NCI-H69 (cell line): Measurements from ENCODE around the gene BHLHE23.

Source experiments
- DNase-seq: peaks from one replicate; lab custom pipeline; 2025; lab: John Stamatoyannopoulos, UW

BHLHE23 gene

DNA sequence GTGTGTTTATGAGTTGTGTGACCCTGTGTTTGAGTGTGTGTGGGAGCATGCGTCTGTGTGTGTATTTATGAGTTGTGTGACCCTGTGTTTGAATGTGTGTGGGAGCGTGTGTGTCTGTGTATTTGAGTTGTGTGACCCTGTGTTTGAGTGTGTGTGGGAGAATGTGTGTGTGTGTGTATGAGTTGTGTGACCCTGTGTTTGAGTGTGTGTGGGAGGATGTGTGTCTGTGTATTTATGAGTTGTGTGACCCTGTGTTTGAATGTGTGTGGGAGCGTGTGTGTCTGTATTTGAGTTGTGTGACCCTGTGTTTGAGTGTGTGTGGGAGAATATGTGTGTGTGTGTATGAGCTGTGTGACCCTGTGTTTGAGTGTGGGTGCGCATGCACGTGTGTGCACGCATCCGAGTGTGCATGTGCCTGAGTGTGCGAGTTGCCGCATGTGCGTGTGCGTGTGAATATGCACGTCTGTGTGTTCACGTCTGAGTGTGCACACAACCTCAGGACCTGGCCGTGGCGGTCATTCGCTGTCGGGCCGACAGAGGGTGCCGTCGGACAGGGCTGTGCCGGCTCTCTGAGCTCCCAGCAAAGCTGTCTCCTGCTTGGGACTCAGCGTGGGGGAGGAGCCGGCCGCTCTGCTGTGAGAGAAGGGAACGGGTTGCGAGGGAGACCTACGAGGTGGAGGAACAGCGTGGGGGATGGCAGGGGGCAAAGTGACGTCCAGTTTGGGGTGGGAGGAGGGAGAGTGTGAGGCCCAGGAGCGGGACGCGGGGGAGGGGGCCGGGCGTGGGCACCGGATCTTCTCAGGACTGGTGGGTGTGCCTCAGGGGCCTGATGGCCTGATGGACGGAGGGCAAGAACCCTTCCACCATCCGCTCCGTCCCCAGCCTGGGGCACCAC lies 34.6 kb downstream of the BHLHE23 start:
- DNase-seq = peak; percentile 80

DNA sequence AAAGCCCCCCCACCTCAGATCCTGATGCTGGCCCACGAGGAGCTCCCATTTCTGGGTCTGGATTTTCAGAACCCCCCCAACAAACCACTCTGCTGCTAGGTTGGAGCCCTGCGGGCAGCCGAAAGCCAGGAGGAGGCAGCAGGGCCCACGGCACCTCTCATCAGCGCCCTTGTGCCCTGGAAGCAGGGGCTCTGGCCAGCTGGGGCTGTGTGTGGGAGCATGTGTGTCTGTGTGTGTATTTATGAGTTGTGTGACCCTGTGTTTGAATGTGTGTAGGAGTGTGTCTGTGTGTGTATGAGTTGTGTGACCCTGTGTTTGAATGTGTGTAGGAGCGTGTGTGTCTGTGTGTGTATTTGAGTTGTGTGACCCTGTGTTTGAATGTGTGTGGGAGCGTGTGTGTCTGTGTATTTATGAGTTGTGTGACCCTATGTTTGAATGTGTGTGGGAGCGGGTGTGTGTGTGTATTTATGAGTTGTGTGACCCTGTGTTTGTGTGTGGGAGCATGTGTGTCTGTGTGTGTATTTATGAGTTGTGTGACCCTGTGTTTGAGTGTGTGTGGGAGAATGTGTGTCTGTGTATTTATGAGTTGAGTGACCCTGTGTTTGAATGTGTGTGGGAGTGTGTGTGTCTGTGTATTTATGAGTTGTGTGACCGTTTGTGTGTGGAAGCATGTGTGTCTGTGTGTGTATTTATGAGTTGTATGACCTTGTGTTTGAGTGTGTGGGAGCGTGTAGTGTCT lies 35.4 kb downstream of the BHLHE23 start:
- no peak for DNase-seq

DNA sequence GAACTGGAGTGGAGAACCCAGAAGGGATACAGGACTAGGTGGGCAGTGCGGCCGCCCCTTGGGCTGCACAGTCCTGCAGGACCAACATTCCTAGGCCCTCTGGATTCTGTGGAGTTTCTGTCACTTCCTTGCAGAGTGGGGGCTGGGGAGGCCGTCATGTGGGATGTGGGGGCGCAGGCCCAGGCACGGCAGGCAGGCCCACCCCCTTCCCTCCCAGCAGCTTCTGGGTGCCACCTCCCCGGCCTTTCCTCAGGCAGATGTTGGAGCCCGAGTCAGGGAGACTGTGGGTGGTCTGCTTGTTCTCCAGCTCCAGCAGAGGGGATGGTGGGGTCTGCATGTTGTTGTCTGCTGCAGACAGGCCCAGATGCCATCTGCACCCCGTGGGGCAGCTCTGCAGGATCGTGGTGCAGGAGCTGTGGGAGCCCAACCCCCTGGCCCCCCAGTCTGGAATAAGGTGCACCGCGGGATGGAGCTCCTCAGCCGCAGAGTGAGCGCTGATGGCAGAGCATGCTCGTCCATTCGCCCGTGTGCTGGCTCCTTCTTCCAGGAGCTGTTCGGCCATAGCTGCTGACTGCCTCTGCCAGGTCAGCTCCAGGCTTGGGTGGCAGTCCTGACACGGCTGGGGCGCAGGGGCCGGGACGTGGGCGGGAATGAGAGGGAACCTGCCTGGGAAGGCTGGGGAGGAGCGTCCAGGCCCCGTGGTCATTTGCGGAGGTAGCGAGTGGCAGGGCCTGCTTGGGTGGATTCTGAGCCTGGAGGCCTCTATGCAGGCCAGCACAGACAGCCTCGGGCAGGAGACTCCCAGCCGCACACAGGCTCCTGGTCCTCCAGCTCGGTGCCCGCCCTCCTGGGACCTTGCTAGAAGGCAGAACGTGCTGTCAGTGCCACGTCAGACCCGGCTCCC lies 36.2 kb downstream of the BHLHE23 start:
- no peak for DNase-seq

DNA sequence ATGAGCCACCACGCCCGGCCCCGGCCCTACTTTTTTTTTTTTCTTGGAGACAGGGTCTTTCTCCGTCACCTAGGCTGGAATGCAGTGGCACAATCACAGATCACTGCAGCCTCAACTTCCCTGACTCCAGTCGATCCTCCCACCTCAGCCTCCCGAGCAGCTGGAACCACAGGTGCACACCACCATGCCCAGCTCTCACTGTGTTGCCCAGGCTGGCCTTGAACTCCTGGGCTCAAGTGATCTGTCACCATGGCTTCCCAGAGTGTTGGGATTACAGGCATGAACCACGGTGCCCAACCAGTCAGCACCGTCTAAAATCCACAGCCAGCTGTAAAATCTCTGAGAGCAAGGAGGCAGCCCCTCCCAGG lies 36.8 kb downstream of the BHLHE23 start:
- no peak for DNase-seq

DNA sequence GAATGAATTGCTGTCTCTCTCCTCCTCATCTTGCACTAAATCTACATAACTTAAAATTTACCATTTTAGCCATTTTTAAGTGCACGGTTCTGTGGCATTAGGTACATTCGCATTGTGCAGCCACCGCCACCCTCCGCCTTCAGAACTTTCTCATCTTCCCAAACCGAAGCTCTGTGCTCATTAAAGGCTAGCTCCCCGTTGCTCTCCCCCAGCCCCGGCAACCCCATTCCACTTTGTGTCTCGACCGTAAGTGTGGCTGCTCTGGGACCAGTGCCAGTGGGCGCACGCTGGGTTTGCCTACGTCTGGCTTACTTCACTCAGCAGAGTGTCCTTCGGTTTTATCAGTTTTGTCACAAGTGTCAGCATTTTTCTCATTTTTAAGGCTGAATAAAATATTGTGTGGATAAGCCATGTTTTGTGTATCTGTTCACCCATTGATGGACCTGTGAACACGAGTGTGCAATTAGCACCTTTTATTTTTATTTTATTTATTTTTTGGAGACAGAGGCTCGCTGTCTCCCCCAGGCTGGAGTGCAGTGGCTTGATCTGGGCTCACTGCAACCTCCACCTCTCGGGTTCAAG lies 37.5 kb downstream of the BHLHE23 start:
- peak; percentile 39 for DNase-seq

DNA sequence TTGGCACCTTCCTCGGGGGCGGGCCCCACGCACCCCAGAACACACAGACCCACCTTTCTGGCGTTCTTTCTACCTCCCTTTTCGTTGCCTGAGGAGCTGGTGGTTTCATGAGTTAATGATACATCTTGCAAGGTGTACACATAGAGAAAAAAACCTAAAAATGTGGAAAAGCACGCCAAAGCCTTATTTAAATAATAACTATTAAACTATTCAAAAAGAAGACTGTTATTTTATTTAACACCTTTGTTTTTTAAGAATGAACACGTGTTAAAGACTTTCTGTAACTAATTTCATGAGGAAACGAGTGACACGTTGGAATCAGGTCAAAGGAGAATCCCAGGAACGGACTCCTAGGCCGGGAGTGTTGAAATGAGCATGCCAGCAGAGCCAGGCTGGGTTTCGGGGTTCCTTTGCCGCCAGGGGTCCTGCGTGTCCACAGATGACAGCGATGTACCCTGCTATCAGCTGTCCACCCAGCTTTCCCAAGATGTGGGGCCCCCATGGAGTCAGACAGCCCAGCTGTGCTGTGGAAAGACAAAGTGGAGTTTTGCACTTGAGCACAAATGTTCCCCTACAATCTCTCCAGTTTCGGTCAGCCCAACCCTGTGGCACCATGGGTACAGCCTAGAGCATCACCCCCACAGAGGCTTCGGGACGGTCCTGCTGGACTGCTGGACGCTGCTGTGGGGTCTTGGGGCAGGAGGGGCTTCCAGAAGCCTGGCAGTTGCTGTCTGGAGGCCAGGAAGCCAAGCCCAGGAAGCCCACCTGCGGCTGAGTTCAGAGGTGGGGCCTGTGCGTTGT lies 38.2 kb downstream of the BHLHE23 start:
- DNase-seq = no peak

DNA sequence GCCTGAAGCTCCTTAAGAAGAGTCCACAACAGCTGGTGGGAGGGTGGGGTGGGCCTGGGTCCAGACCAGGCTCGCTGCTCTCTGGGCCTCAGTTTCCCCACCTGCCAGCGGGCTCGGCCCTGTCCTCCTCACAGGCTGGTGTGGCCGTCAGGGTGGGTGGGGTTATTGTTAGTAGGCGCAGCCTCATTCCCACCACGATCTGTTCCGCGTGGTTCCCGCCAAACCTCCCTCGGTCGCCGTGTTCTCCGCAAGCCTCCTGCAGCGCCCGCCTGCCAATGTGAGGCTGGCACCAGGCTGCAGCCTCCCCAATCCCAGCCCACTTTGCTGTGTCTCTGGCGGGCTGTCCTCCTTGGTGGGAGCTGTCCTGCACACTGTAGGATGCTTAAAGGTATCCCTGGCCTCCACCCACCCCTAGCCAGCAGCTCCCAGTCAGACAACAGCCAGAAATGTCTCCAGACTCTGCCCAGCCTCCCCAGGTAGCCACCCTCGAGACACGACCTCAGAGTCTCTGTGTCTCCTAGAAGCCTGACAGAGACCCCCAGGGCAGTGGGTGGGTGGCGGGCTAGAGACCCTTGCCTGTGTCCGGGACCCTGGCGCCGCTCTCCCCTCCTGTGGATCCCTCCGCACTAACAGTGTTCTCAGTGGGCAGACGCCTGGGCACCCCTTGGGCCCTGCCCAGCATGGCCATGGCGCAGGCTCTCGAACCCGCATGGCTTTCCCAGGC lies 39.0 kb downstream of the BHLHE23 start:
- DNase-seq = no peak

DNA sequence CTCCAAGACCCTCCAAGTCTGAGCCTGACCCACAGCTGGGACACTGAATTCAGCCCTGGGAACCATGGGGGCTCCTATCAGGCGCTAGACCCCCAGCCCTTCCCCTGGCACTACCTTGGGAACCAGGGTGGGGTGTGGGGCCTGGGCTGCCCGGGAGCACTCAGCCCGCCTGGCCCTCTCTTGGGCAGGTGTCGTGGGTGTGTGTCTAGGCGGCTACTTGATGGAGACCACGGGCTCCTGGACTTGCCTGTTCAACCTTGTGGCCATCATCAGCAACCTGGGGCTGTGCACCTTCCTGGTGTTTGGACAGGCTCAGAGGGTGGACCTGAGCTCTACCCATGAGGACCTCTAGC lies 39.6 kb downstream of the BHLHE23 start:
- no peak for DNase-seq

DNA sequence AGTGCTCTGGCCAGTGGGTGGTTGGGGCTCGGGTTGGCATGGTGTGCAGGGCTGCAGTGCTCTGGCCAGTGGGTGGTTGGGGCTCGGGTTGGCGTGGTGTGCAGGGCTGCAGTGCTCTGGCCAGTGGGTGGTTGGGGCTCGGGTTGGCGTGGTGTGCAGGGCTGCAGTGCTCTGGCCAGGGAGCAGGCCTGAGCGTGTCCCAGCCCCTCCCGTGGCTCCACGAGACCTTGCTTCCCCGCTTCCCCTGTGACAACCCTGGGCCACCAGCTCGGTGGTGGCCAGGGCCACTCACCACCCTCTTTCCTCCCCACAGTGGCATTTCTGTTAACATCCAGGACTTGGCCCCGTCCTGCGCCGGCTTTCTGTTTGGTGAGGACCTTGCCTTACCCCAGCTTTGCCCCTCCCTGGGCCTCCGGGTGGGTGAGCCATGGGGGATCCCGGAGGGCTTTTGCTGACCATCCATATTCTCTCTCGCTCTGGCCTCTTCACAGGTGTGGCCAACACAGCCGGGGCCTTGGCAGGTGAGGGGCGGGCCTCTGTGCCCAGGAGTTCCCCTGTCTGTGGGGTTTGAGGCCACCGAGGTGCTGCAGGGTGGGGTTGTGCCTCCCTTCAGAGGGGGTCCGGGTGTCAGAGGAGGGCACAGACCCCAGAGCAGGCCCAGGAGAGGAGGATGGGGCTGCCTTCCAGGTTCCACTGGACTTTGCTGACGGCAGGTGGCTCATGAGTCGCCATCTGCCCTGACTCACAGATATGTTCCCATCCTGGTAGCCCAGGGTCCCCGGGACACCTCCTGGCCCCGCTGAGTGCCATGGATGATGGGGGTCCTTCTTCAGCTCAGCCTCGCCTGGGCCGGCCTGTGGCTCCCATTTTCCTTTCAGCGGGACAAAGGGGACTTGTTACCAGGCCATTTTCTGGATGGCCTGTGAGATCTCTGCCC lies 40.3 kb downstream of the BHLHE23 start:
- DNase-seq = no peak

DNA sequence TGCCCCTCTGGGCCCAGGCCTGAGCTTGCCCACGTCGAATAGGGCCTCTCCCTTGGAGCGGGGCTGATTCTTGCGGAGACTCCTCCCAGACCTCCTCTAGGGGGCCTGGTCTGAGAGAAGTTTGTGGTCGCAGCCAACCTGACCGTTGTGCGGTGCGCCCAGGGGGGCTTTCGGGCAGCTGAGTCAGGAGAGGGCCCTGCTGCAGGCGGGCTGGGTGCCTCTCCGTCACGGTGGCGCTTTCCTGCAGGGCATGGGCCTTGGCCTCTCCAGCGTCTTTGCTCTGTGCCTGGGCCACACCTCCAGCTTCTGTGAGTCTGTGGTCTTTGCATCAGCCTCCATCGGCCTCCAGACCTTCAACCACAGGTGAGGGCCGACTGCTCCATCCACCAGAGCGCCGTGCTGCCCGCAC lies 41.4 kb downstream of the BHLHE23 start:
- no peak for DNase-seq

DNA sequence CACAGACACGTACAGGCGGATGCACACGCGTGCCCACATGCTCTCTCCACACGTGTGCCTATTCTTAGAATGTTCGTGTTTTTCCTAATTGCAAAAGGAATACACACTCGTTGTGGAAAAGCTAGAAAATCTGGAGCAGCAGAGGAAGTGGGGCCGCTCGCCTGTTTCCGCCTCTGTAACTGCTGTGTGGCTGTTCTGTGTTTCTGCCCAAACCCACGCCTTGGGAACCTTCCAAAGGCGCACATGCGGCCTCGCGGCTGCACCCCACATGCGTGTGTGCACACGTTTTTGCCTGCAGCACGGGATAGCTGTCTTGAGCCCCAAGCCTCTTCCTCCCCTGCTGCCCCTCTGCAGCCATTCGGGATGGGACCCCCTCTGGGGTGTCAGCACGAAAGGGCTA lies 42.1 kb downstream of the BHLHE23 start:
- no peak for DNase-seq

DNA sequence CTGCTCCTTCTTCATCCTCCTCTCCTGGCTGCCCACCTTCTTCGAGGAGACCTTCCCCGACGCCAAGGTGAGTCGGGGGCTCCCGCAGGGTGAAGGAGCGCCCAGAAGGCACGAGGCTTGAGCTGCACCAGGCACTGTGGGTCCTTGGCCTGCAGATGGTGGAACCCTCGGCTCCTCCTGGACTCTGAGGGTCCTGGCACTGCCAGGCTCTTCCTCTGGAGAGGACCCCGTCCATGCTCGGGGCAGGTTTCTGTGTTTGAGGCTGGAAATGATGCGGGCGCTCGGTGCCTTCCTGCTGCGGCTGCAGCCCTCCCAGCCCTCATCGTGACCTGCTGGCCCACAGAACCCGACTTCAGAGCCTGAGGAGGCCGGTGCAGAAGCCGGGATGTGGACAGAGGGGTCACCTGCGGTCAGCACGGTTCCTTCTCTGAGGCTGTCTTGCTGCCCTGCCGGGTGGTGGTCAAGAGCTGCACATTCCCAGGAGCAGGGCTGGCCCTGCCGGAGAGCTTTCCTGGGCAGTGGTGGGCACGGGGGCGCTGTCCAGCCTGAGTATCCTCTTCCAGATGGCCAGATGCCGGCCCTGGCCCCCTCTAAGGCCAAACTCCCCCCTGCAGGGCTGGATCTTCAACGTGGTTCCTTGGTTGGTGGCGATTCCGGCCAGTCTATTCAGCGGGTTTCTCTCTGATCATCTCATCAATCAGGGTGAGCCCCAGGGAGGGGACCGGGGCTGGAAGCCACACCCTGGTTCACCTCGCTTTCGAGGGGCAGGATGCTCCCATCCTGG lies 43.0 kb downstream of the BHLHE23 start:
- DNase-seq = no peak

DNA sequence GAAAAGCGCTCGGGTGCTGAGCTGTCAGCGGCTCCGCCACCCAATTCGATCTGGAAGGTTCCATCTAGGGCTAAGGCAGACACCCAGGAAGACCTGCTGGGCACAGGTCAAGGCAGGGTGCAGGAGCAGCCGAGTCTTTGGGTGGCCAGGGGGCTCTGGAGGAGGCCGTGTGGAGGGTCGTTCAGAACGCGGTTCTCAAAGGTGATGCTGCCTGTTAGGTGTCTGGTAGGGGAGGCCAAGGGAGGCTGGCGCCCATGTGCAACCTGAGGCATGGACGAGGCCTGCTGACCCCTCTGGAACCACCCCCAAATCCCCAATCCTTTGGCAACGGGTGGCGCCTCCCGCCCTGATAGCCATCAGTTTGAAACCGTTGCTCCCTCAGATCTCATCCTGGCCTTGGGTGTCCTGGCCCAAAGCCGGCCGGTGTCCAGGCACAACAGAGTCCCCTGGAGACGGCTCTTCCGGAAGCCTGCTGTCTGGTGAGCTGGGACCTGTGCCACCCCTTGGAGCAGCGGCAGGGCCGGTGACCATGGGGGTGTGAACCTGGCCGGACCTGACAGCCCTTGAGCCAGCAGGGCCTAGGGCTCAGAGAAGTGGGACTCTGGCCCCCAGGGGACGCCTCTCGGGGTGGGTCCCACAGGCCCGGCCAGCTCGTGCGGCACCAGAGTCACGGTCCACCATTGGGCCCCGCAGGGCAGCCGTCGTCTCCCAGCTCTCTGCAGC lies 43.7 kb downstream of the BHLHE23 start:
- no peak for DNase-seq

DNA sequence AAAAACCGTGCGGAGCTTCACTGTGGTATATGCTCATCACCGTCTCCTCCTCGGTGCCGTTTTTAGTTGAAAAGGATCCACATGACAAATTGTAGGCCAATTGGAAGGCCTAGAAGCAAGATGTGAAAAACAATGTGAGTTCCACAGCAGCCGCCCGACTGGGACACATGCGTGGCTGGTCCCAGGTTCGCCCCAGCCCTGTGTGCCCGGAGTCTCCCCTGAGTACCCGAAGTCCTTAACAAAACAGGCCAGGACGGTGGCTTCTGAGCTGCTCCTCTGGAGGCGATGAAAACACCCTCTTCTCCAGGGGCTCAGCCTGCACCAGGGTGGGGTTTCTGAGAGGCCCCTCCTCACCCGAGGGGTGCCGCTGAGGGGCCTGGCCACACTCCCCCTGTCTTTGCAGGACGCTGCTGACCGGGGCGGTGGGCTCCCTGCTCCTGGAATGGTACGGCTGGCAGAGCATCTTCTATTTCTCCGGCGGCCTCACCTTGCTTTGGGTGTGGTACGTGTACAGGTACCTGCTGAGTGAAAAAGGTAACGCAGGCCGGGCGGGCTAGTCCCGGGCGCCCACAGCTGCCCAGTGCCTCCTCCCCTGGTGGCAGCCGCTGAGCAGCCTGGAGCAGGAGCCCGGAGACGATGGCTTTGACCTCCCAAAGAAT lies 44.4 kb downstream of the BHLHE23 start:
- DNase-seq = no peak

DNA sequence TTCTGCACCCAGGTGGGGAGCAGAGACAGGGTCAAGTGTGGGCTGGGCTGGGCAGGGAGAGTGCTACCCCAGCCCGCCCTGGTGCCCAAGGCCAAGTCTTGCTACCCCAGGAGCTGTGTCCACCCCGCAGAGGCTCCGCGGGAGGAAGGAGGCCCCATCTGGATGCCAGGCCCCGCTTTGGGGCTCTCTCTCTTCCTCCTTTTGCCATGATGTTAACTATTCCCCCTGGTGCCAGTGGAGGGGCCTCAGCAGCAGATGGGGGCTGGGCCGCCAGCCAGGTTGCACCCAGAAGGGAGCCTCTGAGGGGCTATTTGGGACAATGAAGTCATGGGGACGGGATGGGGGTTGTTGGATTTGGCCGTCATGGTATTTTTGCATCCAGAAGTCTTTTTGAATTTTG lies 45.0 kb downstream of the BHLHE23 start:
- DNase-seq = no peak

DNA sequence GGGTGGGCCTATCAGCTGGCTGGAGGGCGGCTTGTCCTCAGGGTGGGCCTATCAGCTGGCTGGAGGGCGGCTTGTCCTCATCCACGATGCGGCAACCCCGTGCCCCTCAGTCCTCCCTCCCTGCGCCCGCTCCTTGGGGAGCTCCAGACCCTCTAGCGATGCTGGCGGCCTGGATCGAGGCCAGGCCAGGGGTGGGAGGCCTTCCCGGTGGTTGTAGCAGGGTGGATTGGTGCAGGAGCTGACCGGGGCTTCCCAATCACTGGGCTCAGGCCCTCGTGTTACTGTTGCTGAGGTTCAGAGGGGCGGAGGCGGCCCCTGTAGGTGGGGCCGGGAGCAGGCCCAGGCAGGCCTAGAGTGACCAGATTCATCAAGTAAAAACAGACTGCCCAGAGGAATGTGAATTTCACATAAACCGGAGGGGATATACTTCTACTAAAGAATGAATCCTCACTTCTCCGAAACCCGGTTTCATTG lies 45.4 kb downstream of the BHLHE23 start:
- DNase-seq = peak; percentile 86
